ENCODE measurements around the gene FYN. TPM values are rescaled to one million over a fixed set of nuclear protein-coding genes. Genes with fewer than 3 reads are reported as not detected.
A peak's percentile ranks its signal among the peaks of the same experiment; 100 is the strongest.

FYN gene
- total RNA-seq, 4 donors from 2014 or later: 16.3 to 288 (median 52.2) TPM

- no peak overlapping the region for H3K4me3 ChIP-seq
- 67 to 83% methylated on average over 2 to 3 of the region's 3 CpGs for WGBS, 2 donors (ENCODE audit: low coverage in 1 of 2)
- intact Hi-C loops (cut with DNase I; ENCODE audit: low total_unique reads) (no loop called here), in situ Hi-C loops (cut with MboI; ENCODE audit: low pct_ligation_motif_present in 1 of 4, low pct_unique_long_range_greater_than_20kb in 1 of 4, low sequenced_read_pairs in 3 of 4) (loop anchor here in 1 of 4 donors (25.0 kb wide), 1 partner anchor 414 kb away; no protein-coding TSS in a partner anchor)
- no peak for DNase-seq
- H3K27ac ChIP-seq: no peak overlapping the region
- H3K36me3 ChIP-seq: no peaks in the 10 kb centered on the region
- H3K4me1 ChIP-seq: peaks cover 4 to 53% (median 10%) of the 10 kb centered on the region in 4 donors
- peaks cover 6% of the 10 kb centered on the region for H3K27me3 ChIP-seq
- no peaks in the 10 kb centered on the region for H3K9me3 ChIP-seq
- TF ChIP-seq POLR2A (IDR thresholded peaks at IDR 0.05): no peak
- no peak for TF ChIP-seq CTCF (IDR thresholded peaks at IDR 0.05)
- TF ChIP-seq EP300 (IDR thresholded peaks at IDR 0.05; ENCODE audit: low read depth): no peak
Observed at GRCh38 chr6:111748231-111748647, 125.0 kb downstream of the FYN start.

GRCh38 chr6:111747829-111748228 lies 125.4 kb downstream of the FYN start:
- Histone ChIP-seq H3K27ac (peak overlapping the region in 3 of 4 donors; percentile 3 to 30 (median 20)), H3K4me3 (no peak overlapping the region), H3K4me1 (peaks cover 4 to 53% (median 10%) of the 10 kb centered on the region in 4 donors), H3K36me3 (no peaks in the 10 kb centered on the region), H3K9me3 (no peaks in the 10 kb centered on the region), H3K27me3 (peaks cover 6% of the 10 kb centered on the region)
- no peak for DNase-seq
- in situ Hi-C loops (cut with MboI; ENCODE audit: low pct_ligation_motif_present in 1 of 4, low pct_unique_long_range_greater_than_20kb in 1 of 4, low sequenced_read_pairs in 3 of 4) (loop anchor here in 1 of 4 donors (25.0 kb wide), 1 partner anchor 414 kb away; no protein-coding TSS in a partner anchor), intact Hi-C loops (cut with DNase I; ENCODE audit: low total_unique reads) (no loop called here)
- TF ChIP-seq EP300 (IDR thresholded peaks at IDR 0.05; ENCODE audit: low read depth): no peak
- no peak for TF ChIP-seq POLR2A (IDR thresholded peaks at IDR 0.05)
- TF ChIP-seq POLR2AphosphoS5 (IDR thresholded peaks at IDR 0.05): no peak
- 82 to 89% methylated on average over 5 of the region's 5 CpGs for WGBS, 2 donors (ENCODE audit: low coverage in 1 of 2)

GRCh38 chr6:111747396-111747795 lies 125.9 kb downstream of the FYN start:
- Histone ChIP-seq H3K4me1 (peaks cover 4 to 52% (median 10%) of the 10 kb centered on the region in 4 donors), H3K27ac (peak overlapping the region in 3 of 4 donors; percentile 3 to 30 (median 20)), H3K27me3 (peaks cover 6% of the 10 kb centered on the region), H3K4me3 (no peak overlapping the region), H3K36me3 (no peaks in the 10 kb centered on the region), H3K9me3 (no peaks in the 10 kb centered on the region)
- WGBS, 2 donors (ENCODE audit: low coverage in 1 of 2): 81 to 85% methylated on average over 6 of the region's 6 CpGs
- TF ChIP-seq POLR2A (IDR thresholded peaks at IDR 0.05) (no peak), EP300 (IDR thresholded peaks at IDR 0.05; ENCODE audit: low read depth) (no peak), POLR2AphosphoS5 (IDR thresholded peaks at IDR 0.05) (no peak), CTCF (IDR thresholded peaks at IDR 0.05) (no peak)
- DNase-seq: no peak
- intact Hi-C loops (cut with DNase I; ENCODE audit: low total_unique reads) (no loop called here), in situ Hi-C loops (cut with MboI; ENCODE audit: low pct_ligation_motif_present in 1 of 4, low pct_unique_long_range_greater_than_20kb in 1 of 4, low sequenced_read_pairs in 3 of 4) (loop anchor here in 1 of 4 donors (25.0 kb wide), 1 partner anchor 415 kb away; no protein-coding TSS in a partner anchor)

GRCh38 chr6:111746983-111747382 lies 126.3 kb downstream of the FYN start:
- no peaks in the 10 kb centered on the region for H3K36me3 ChIP-seq
- in situ Hi-C loops (cut with MboI; ENCODE audit: low pct_ligation_motif_present in 1 of 4, low pct_unique_long_range_greater_than_20kb in 1 of 4, low sequenced_read_pairs in 3 of 4): loop anchor here in 1 of 4 donors (25.0 kb wide), 1 partner anchor 415 kb away; no protein-coding TSS in a partner anchor
- H3K9me3 ChIP-seq: no peaks in the 10 kb centered on the region
- H3K27me3 ChIP-seq: peaks cover 6% of the 10 kb centered on the region
- peak overlapping the region in 3 of 4 donors; percentile 3 to 20 (median 3) for H3K27ac ChIP-seq
- DNase-seq: no peak
- H3K4me1 ChIP-seq: peaks cover 4 to 48% (median 10%) of the 10 kb centered on the region in 4 donors
- no peak overlapping the region for H3K4me3 ChIP-seq
- TF ChIP-seq EP300 (IDR thresholded peaks at IDR 0.05; ENCODE audit: low read depth): no peak
- no peak for TF ChIP-seq POLR2A (IDR thresholded peaks at IDR 0.05)
- no peak for TF ChIP-seq CTCF (IDR thresholded peaks at IDR 0.05)
- TF ChIP-seq POLR2AphosphoS5 (IDR thresholded peaks at IDR 0.05): no peak
- intact Hi-C loops (cut with DNase I; ENCODE audit: low total_unique reads): no loop called here

All from transverse colon (tissue), 4 donors.